Measurements from ENCODE around the gene CLPSL2.

DNA sequence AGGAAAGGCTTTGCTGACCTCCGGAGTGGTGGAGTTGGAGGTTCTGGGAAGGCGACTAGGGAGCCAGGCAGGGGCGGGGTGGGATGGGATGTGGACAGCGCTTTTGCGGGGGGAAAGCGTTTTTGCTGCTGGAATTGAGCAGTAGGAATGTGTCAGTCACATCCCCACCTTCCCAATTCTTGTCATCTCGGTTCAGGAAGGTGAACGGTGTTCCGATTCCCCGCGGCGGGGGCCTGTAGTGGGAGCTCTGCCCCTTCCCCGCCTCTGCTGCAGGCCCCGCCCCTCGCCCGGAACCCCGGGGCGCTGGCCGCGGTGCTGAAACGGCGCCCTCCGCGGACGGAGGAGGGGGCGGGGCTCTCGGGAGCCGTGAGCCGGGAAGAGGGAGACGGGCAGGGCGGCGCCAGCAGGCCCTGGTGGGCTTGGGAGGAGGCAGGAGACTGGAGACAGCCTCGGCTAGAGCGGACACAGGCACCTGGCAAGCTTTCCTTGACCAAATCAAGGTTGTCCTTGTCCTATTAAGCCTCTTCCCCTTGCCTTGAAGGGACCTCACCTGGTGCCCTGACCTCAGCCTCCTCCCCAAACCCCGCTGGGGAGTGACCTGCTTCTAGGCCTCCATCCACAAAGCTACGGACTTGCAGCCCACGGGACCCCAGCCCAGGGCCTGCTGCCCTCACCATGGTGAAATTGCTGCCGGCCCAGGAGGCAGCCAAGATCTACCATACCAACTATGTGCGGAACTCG is 28.8 kb downstream of the CLPSL2 start, which contains the start of gene LHFPL5:
- TF ChIP-seq, protein P1, sequence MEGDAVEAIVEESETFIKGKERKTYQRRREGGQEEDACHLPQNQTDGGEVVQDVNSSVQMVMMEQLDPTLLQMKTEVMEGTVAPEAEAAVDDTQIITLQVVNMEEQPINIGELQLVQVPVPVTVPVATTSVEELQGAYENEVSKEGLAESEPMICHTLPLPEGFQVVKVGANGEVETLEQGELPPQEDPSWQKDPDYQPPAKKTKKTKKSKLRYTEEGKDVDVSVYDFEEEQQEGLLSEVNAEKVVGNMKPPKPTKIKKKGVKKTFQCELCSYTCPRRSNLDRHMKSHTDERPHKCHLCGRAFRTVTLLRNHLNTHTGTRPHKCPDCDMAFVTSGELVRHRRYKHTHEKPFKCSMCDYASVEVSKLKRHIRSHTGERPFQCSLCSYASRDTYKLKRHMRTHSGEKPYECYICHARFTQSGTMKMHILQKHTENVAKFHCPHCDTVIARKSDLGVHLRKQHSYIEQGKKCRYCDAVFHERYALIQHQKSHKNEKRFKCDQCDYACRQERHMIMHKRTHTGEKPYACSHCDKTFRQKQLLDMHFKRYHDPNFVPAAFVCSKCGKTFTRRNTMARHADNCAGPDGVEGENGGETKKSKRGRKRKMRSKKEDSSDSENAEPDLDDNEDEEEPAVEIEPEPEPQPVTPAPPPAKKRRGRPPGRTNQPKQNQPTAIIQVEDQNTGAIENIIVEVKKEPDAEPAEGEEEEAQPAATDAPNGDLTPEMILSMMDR (IDR thresholded peaks at IDR 0.05): no peak
- no peak for TF ChIP-seq EZH2 (IDR thresholded peaks at IDR 0.05; ENCODE audit: borderline replicate concordance, insufficient read depth, low read depth, low read length, poor library complexity, severe bottlenecking)
